Mesothelial cell of epicardium (in vitro differentiated cells): ENCODE data around the gene ZNF282. TPM values are rescaled to one million over a fixed set of nuclear protein-coding genes. Genes with fewer than 3 reads are reported as not detected.
A peak's percentile ranks its signal among the peaks of the same experiment; 100 is the strongest.

ENCODE experiments used
- DNase-seq, 2 experiments: peaks; one replicate each; pipeline ENCODE4 v3.0.0; 2021; ENCODE audit warnings: low spot score in 2 of 2; ENCODE audit not compliant: unreplicated experiment in 2 of 2
- H3K27ac Mint-ChIP-seq: 2 replicates; pipeline ENCODE4 v1.8.0; 2021; ENCODE audit warnings: mixed read lengths
- H3K27me3 Mint-ChIP-seq: 2 replicates; pipeline ENCODE4 v1.8.0; 2021; ENCODE audit warnings: low read depth, mixed read lengths
- H3K36me3 Mint-ChIP-seq: 2 replicates; pipeline ENCODE4 v1.8.0; 2021; ENCODE audit warnings: mixed read lengths
- H3K4me1 Mint-ChIP-seq: 2 replicates; pipeline ENCODE4 v1.8.0; 2021; ENCODE audit warnings: mixed read lengths
- H3K4me3 Mint-ChIP-seq: 2 replicates; pipeline ENCODE4 v1.8.0; 2021; ENCODE audit warnings: mild to moderate bottlenecking, moderate library complexity, mixed read lengths
- H3K9me3 Mint-ChIP-seq: 2 replicates; pipeline ENCODE4 v1.8.0; 2021; ENCODE audit warnings: mixed read lengths
- total RNA-seq: library from RNA; stranded (reverse); gene quantifications from 3 replicates; pipeline ENCODE4 v1.2.1, GENCODE V29; 2021
- TF ChIP-seq, protein P1 (sequence below): fragments of 200-600 bp; sonication (generic); IDR thresholded peaks from one replicate; pipeline ENCODE4 v1.5.0; 2021; ENCODE audit warnings: antibody characterized with exemption; ENCODE audit not compliant: unreplicated experiment

Gene ZNF282
- total RNA-seq: 40.4 to 47.0 TPM (median 42.6 TPM) in 3 replicates

DNA sequence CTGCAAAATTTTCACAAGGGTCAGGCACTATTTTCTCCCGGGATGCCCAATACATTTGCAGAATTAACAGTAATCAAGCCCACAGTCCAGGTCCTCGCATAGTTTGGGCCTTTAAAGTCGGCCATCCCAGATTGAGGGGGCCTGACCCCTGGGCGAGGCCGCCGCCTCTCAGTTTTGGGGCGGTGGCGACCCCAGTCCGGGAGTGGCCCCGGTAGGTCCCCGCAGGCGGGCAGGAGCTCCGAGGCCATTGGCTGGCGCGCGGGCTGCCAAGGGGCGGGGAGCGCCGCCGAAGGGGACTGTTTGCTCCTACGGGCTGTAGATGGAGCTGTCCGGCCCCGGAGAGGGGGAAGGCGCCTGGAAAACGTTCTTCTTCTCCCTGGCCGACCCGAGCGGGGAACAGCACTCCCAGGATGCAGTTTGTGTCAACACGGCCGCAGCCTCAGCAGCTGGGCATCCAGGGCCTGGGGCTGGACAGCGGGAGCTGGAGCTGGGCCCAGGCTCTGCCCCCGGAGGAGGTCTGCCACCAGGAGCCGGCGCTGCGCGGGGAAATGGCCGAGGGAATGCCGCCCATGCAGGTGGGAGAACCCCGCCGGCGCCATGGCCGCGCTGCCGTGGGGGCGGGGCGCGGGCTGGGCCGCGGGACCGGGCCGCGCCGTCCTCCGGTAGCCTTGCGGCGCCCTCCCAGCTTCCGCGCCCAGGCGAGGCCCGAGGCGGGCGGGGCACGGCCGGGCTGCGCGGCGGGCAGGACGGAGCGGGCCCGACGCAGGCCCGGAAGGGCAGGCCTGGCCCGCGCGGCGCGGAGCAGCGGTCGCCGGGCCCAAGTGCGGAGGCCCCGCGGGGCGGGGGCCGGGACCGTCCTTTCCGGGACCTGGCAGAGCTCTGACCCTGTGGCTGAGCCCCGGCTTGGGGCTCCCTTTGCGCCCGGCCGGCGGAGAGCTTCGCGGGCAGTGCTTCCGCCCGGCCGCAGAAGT is at the start of gene ZNF282:
Gene ZNF282, plus strand, starts transcription at position 367 of the 971 bp plus-strand sequence. Its CDS starts 44 bp downstream, at position 411.
- Mint-ChIP-seq H3K36me3 (peaks cover 21% of the 10 kb centered on the region), H3K9me3 (peaks cover 9% of the 10 kb centered on the region), H3K4me1 (peaks cover 20% of the 10 kb centered on the region), H3K4me3 (peak within 1 kb of the TSS; percentile 87), H3K27me3 (peaks cover 7% of the 10 kb centered on the region), H3K27ac (peak within 1 kb of the TSS; percentile 93)
- TF ChIP-seq, protein P1, sequence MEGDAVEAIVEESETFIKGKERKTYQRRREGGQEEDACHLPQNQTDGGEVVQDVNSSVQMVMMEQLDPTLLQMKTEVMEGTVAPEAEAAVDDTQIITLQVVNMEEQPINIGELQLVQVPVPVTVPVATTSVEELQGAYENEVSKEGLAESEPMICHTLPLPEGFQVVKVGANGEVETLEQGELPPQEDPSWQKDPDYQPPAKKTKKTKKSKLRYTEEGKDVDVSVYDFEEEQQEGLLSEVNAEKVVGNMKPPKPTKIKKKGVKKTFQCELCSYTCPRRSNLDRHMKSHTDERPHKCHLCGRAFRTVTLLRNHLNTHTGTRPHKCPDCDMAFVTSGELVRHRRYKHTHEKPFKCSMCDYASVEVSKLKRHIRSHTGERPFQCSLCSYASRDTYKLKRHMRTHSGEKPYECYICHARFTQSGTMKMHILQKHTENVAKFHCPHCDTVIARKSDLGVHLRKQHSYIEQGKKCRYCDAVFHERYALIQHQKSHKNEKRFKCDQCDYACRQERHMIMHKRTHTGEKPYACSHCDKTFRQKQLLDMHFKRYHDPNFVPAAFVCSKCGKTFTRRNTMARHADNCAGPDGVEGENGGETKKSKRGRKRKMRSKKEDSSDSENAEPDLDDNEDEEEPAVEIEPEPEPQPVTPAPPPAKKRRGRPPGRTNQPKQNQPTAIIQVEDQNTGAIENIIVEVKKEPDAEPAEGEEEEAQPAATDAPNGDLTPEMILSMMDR: no peak
- peak; percentile 72 to 85 for DNase-seq

DNA sequence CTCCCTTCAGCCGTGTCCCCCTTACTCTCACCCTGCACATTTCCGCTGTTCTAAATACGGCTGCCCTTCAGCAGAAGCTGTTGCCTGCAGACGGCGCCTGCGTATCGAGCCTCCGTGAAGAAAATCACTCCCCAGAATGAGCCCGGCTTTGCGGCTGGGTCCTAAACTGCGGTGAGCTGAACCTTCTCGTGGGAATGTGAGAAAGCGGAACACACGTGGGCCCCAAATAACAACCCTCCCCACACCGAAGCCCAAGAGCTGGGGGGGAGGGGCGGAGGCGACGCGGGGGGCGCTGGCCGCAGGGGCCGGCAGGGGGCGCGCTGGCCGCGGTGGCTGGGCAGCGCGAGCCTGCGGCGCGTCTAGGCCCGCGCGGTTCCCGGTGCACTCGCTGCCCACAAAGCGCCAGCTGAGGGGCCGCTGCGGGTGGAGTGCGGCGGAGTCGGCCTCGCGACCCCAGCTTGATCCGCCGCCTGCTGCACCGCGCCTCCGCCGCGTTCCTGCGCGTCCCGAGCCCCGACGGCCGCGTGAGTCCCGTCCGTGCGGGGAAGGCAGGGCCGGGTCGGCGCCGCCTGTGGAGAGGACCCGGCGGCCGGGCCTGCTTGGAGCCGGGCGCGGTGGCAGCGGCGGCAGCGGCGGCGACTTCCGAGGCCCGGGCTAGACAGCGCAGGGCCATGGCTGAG is 48.1 kb upstream of the ZNF282 start, which contains the start of gene ZNF398:
Gene ZNF398, plus strand, starts transcription at position 382 of the 680 bp plus-strand sequence. Its CDS starts 290 bp downstream, at position 672.
- TF ChIP-seq, protein P1: peak; percentile 60
- H3K4me1 Mint-ChIP-seq: peaks cover 46% of the 10 kb centered on the region
- DNase-seq: peak; percentile 62 to 81
- no peaks in the 10 kb centered on the region for H3K9me3 Mint-ChIP-seq
- H3K27me3 Mint-ChIP-seq: no peaks in the 10 kb centered on the region
- peak within 1 kb of the TSS; percentile 90 for H3K4me3 Mint-ChIP-seq
- H3K36me3 Mint-ChIP-seq: no peaks in the 10 kb centered on the region
- peak within 1 kb of the TSS; percentile 97 for H3K27ac Mint-ChIP-seq

DNA sequence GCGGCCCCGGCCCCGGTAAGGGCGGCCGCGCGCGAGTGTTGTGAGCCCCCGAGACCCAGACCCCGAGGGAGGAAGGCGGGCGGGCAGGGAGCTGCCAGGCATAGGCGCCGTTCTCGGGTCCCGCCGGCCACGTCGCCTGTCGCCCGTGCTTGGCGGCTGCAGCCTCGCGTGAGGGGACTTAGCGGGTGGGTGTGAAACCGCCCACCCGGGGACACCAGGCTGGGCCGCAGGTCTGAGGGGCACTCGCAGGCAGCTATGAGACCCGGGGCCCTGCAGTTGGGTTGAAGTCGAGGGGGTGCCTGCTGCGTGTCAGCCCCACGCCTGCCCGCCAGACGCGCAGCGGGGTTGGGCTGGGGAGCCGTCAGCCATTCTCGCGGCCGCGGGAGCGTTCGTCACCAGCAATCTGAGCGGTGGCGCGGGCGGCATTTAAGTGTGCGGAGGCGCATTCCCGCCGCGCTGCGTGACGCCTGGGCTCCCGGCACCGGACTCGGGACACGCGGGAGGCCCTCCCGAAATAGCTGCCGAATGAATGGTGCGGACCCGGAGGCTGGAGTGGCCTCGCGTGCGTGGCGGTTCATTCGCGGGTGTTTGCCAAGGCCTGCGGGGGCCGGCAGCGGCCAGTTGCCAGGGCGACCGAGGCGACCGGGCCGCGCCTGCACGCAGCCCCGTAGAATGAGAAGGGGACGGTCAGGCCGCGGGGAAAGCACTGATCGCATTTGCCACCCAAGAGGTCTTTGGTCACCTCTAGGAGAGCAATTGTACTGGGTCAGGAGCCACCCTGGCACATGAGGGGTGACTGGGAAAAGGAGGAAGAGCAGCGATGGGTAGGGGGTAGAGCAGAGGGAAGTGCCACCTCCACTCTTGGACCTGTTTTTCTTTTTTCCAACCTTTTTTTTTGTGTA is 47.3 kb upstream of the ZNF282 start:
- Mint-ChIP-seq H3K36me3 (no peaks in the 10 kb centered on the region), H3K4me3 (peak overlapping the region; percentile 80), H3K4me1 (peaks cover 42% of the 10 kb centered on the region), H3K27ac (peak overlapping the region; percentile 96), H3K27me3 (no peaks in the 10 kb centered on the region), H3K9me3 (no peaks in the 10 kb centered on the region)
- TF ChIP-seq, protein P1: no peak
- peak; percentile 35 to 73 for DNase-seq

DNA sequence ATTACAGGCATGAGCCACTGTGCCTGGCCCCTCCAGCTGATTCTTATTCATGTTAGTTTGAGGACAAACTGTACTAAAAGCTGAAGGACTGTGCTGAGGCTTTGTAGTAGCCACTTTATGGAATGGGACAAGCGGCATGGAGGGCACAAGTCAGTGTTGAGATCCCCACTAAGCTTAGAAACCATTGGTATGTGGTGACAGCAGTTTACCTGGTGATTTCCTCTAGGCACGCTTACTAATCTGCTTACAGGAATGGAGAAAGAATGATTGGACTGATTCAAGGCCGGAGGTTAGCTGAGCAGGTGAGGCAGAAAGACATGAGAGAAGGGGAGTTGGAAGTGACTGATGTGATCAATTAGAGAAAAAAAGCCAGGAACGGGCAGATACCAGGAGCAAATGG is 44.4 kb upstream of the ZNF282 start:
- Mint-ChIP-seq H3K9me3 (no peaks in the 10 kb centered on the region), H3K27ac (peak overlapping the region; percentile 35), H3K4me1 (peaks cover 19% of the 10 kb centered on the region), H3K36me3 (peaks cover 12% of the 10 kb centered on the region), H3K27me3 (no peaks in the 10 kb centered on the region), H3K4me3 (no peak overlapping the region)
- DNase-seq: no peak
- TF ChIP-seq, protein P1: no peak

DNA sequence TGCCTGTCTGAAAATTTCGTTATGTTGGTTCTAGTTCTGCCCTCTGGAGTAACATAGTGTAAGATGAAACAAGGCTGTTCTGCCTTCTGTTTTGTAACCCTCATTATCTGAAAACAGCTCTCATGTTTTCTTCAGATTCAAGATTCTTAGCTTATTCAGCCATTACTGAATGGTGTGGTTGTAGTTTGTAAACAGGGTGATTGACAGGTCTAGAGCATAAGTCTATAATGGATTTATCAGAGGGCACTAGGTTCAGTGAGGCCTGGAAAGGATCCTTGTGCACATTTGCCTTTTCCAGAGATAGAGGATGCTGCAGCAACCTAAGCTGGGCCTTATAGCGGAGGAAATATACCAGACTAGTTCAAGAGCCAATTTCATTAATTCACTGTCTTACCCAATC is 42.0 kb upstream of the ZNF282 start:
- H3K4me1 Mint-ChIP-seq: peaks cover 13% of the 10 kb centered on the region
- no peaks in the 10 kb centered on the region for H3K27me3 Mint-ChIP-seq
- no peak for DNase-seq
- H3K27ac Mint-ChIP-seq: no peak overlapping the region
- TF ChIP-seq, protein P1: no peak
- H3K9me3 Mint-ChIP-seq: peaks cover 7% of the 10 kb centered on the region
- H3K36me3 Mint-ChIP-seq: peaks cover 26% of the 10 kb centered on the region
- no peak overlapping the region for H3K4me3 Mint-ChIP-seq
